ENCODE results near the gene ACVR1B. TPM values are rescaled to one million over a fixed set of nuclear protein-coding genes. Genes with fewer than 3 reads are reported as not detected.
A peak's percentile ranks its signal among the peaks of the same experiment; 100 is the strongest.

ACVR1B gene
- total RNA-seq, 1 experiment from 2014 or later: 16.1 TPM

DNA sequence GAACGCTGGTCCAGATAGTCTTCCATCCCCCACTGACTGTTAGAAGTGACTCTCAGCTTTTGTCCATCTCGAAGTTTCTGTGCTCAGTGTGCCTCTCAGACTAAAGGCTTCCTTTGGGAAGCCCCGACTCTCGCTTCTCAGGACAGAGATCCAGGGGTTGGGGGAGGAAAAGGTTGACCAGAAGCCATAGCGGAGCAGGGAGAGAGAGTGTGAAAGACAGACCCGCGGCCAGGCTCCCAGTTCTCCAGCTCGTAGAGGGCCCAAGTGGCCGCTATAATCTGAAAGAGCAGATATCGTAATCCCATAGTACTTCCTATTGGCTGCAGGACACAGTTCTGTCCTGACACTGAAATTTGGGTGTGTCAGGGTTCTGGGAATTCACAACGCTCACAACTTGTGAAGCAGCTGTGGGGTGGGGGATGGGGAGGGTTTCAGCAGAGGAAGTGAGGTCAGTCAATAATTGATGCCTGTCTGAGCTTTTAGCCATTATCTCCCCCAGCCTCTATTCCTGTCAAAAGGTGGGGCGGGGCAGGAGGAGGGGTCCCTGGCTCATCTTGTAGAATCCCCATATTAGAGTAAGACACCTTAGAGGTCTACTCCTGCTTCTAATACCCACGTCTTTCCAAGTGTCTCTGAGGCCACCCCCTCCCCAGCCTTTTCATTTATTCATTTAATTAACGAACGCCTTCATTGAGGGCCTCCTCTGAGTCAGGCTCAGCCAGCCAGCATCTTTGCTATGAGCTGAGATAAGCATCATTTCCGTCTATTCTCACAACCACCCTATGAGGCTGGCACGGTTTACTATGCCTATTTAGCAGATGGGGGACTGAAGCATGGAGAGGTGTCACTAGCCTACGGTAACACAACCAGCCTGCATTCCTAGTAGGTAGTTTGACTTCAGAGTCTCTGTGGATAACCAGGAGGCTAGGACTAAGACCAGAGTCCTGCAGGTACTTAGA lies 45.7 kb upstream of the ACVR1B start:
- BruUV-seq (replicated peaks): no TSS peak
- TF ChIP-seq, protein P1, sequence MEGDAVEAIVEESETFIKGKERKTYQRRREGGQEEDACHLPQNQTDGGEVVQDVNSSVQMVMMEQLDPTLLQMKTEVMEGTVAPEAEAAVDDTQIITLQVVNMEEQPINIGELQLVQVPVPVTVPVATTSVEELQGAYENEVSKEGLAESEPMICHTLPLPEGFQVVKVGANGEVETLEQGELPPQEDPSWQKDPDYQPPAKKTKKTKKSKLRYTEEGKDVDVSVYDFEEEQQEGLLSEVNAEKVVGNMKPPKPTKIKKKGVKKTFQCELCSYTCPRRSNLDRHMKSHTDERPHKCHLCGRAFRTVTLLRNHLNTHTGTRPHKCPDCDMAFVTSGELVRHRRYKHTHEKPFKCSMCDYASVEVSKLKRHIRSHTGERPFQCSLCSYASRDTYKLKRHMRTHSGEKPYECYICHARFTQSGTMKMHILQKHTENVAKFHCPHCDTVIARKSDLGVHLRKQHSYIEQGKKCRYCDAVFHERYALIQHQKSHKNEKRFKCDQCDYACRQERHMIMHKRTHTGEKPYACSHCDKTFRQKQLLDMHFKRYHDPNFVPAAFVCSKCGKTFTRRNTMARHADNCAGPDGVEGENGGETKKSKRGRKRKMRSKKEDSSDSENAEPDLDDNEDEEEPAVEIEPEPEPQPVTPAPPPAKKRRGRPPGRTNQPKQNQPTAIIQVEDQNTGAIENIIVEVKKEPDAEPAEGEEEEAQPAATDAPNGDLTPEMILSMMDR (IDR thresholded peaks at IDR 0.05; ENCODE audit: unreplicated experiment): no peak
- intact Hi-C loops (cut with micrococcal nuclease): no loop called here
- H3K36me3 Mint-ChIP-seq (ENCODE audit: insufficient read depth, unreplicated experiment): no peaks in the 10 kb centered on the region
- H3K27me3 Mint-ChIP-seq (ENCODE audit: insufficient read depth, unreplicated experiment): no peaks in the 10 kb centered on the region
- POLR2A ChIA-PET: interaction anchor here (0.6 to 0.7 kb wide), 2 partner anchors 12 to 875 kb away, joined by 3 read pairs; no protein-coding TSS in a partner anchor
- no peaks in the 10 kb centered on the region for H3K9me3 Mint-ChIP-seq (ENCODE audit: unreplicated experiment)
- peaks cover 11% of the 10 kb centered on the region for H3K4me1 Mint-ChIP-seq (ENCODE audit: insufficient read depth, unreplicated experiment)
- H3K27ac Mint-ChIP-seq (ENCODE audit: low read depth, unreplicated experiment): no peak overlapping the region
- H3K4me3 Mint-ChIP-seq (ENCODE audit: unreplicated experiment): no peak overlapping the region
- peak; percentile 21 for DNase-seq (ENCODE audit: unreplicated experiment)
- CTCF ChIA-PET: interaction anchor here (0.6 to 1.5 kb wide), 6 partner anchors 9 to 1956 kb away, joined by 3 to 5 read pairs (median 4); no protein-coding TSS in a partner anchor

DNA sequence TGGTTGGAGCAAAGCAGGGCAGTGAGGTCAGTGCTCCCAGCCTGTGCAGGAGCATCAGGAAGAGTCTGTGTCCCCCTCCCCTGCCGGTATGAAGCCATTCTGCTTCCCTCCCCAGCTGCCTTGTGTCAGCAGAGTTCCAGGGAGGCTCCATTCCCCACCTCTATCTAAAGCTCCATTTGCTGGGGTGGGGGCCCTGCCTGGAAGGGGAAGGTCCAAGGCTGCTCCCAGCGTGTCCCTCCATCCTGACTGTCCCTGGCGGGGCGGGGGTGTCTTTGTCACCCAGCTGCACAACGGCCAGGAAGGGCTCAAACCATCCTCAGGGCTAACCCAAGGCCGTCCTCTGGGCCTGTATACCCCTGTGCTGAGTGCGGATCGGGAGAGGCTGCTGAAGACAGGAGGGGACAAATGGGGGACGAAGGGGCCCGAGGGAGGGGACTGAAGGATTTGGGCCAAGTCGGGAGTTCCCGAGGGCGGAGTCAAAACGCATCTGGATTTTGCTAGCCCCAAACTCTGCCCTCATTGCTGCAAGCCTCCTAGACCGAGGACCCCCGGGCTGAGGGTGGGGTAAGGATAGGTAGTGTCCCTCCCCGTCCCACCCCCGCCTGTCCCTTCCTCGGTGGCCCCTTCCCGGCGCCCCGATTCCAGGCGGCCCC lies 44.9 kb upstream of the ACVR1B start:
- DNase-seq (ENCODE audit: unreplicated experiment): no peak
- ChIA-PET CTCF (interaction anchor here (0.6 to 1.5 kb wide), 3 partner anchors 8 to 960 kb away, joined by 3 to 5 read pairs (median 3); no protein-coding TSS in a partner anchor), POLR2A (interaction anchor here (0.6 kb wide), 1 partner anchor 874 kb away, joined by 3 read pairs; no protein-coding TSS in a partner anchor)
- H3K4me3 Mint-ChIP-seq (ENCODE audit: unreplicated experiment): no peak overlapping the region
- no peak overlapping the region for H3K27ac Mint-ChIP-seq (ENCODE audit: low read depth, unreplicated experiment)
- no peaks in the 10 kb centered on the region for H3K27me3 Mint-ChIP-seq (ENCODE audit: insufficient read depth, unreplicated experiment)
- no TSS peak for BruUV-seq (replicated peaks)
- H3K36me3 Mint-ChIP-seq (ENCODE audit: insufficient read depth, unreplicated experiment): no peaks in the 10 kb centered on the region
- H3K9me3 Mint-ChIP-seq (ENCODE audit: unreplicated experiment): no peaks in the 10 kb centered on the region
- H3K4me1 Mint-ChIP-seq (ENCODE audit: insufficient read depth, unreplicated experiment): peaks cover 11% of the 10 kb centered on the region
- intact Hi-C loops (cut with micrococcal nuclease): no loop called here
- TF ChIP-seq, protein P1 (IDR thresholded peaks at IDR 0.05; ENCODE audit: unreplicated experiment): no peak

GRCh38 chr12:51907083-51907855 lies 44.2 kb upstream of the ACVR1B start, which contains the start of gene ACVRL1:
Gene ACVRL1 (plus strand): TSS chr12:51907504. CDS start chr12:51912475, 4,971 bp downstream.
- ChIA-PET CTCF (interaction anchor here (0.6 kb wide), 3 partner anchors 13 to 439 kb away, joined by 3 read pairs; no protein-coding TSS in a partner anchor), POLR2A (no interaction called here)
- Mint-ChIP-seq H3K27ac (ENCODE audit: low read depth, unreplicated experiment) (no peak within 1 kb of the TSS), H3K9me3 (ENCODE audit: unreplicated experiment) (no peaks in the 10 kb centered on the region), H3K27me3 (ENCODE audit: insufficient read depth, unreplicated experiment) (no peaks in the 10 kb centered on the region), H3K4me1 (ENCODE audit: insufficient read depth, unreplicated experiment) (peaks cover 13% of the 10 kb centered on the region), H3K4me3 (ENCODE audit: unreplicated experiment) (no peak within 1 kb of the TSS), H3K36me3 (ENCODE audit: insufficient read depth, unreplicated experiment) (no peaks in the 10 kb centered on the region)
- TF ChIP-seq, protein P1 (IDR thresholded peaks at IDR 0.05; ENCODE audit: unreplicated experiment): no peak
- BruUV-seq (replicated peaks): no TSS peak
- intact Hi-C loops (cut with micrococcal nuclease): no loop called here
- no peak for DNase-seq (ENCODE audit: unreplicated experiment)

Measured in MCF 10A (cell line).